Measurements from ENCODE around the gene TEX29.

The TEX29 gene

DNA sequence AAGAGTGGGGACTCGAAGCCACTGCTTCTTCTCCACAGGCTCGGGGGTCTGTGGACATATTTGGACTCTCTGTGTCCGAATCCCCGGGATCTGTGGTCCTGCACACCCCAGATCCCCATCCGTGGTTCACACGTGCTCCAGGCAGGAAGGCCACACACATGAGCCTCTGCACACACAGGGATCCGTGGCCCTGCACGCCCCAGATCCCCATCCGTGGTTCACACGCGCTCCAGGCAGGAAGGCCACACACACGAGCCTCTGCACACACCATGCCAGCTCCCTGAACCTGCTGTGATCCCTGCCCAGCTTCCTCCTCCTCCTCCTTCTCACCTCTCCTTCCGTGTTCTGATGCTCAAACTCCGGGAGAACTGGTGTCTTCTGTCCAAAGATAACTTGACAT, 3.1 kb downstream of the TEX29 start:
- DNase-seq, result no peak

GRCh38 chr13:111323950-111324651, 3.7 kb downstream of the TEX29 start:
- no peak for DNase-seq

DNA sequence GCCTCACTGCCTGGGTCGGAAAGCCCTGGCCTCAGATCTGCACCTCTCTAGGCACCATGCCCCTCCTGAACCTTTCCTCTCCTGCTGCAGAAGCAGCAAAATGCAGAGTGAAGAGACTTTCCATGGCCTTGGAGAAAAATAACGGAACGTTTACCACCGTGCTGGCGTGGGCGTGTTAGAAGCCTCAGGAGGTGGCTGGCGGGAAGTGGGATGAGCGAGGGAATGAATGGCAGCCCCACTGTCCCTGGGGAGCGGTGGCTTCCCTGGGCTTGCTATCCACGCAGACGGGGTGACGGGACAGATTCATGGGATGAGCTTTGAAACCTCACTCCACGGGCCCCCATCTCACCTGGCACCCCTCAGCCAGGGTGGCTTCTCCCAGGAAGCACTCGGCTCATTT, 4.3 kb downstream of the TEX29 start:
- no peak for DNase-seq

GRCh38 chr13:111325146-111325890, 4.9 kb downstream of the TEX29 start:
- no peak for DNase-seq

- no peak for DNase-seq
These were observed 5.6 kb downstream of the TEX29 start for GRCh38 chr13:111325941-111326620.

GRCh38 chr13:111326621-111326965, 6.2 kb downstream of the TEX29 start:
- no peak for DNase-seq

DNA sequence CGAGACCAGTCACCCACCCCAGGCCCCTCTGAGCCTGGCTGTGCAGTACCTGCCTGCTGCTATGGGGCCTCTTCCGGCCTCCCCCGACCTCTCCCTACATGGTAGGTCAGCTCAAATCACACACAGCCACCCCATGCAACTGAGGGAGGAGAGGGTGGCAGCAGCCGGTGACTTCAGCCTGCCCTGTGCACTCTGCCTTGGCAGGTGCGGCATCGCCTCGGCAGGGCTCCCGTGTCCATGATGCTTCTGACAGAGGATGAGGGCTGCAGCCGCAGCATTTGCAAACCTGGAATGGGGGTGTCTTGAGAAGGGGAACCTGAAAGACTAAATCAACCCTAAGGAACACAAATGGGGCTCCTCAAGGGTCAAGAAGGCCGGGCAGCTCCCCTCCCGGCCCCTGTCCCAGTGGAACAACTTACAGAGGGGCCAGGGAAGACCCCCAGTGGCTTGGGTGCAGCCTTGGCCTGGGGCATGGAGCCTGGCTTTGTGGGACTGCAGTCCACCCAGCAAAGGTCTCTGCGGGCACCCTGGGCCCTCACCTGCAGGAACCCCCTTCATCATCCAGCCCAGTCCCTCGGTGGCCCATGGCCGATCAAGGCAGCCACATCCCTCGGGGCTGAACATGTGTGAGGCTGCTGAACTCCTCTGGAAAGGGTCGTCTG, 6.7 kb downstream of the TEX29 start:
- DNase-seq, result no peak

DNA sequence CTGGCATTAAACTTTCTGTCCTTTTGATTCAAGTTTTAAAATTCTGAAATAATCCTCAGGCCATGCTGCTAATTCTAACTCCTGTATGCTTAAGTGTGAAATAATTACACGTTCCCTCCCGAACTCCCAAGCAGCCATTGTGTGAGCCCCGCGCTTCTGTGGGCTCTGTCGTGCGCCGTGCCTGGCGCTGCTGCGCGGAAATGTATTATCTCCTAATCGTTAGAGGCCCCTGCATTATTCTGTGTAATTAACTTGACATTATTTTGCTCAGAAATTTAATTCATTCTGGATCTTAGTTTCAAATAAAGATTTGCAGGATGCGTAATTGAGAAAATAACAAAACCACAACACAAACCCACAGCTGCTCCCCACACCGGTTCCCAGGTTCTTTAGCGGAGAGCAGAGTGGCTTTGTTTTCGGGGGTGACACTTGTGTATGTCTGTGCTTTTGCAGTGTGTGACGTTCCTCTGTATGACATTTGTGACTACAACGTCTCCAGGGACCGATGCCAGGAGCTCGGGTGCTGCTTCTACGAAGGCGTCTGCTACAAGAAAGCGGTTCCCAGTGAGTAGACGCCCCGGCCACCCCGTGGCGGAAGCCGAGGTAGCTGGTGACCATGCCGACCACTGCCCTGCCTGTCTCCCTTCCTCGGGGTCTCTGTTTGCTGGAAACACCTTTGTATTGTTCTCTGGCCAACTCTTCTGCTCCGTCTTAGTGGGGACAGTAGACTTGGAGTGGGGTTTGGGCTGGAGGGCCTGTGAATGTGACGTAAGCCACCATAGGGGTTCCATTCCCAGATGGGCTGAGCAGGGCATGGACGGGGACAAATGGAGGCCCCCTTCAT, 7.5 kb downstream of the TEX29 start:
- DNase-seq, result no peak

DNA sequence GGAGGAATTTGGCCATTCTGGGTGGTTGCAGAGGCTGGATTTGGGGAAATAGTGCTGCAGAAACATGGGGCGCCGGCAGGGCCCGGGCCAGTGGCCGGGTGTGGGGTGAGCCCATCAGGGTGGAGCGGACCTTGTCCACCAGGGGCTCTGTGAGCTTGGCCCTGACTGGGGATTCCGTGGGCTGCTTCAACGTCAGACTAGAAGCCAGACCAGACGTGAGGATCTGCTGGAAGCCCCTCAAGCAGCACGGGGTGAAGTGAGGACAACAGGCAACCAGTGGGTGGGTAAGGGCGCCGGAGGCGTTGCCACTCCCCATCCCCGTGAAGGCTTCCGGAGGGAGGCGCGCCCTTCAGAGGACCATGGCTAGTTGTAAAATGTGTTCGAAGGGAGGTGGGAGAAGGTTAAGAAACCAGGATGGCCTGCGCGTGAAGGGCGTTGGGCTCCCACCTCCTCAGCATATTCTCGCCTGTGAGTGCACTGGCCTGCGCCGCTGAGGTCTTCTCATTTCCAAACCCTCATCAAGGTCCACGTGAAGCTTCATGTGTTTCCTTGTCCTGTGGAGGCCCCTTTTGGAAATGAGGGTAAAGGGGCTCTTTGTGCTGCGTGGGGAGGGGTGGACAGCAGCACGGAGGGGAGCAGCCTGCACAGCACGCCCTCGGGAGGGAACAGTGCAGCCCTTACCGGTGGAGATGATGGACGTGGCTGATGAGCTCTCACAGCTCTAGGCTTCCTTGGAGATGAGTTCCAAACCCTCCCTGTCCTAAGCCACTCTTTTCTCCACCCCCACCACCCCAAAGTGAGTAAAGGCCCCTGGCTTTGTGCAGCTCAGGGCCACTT, 8.3 kb downstream of the TEX29 start:
- no peak for DNase-seq

GRCh38 chr13:111329641-111330040, 9.2 kb downstream of the TEX29 start:
- no peak for DNase-seq

DNA sequence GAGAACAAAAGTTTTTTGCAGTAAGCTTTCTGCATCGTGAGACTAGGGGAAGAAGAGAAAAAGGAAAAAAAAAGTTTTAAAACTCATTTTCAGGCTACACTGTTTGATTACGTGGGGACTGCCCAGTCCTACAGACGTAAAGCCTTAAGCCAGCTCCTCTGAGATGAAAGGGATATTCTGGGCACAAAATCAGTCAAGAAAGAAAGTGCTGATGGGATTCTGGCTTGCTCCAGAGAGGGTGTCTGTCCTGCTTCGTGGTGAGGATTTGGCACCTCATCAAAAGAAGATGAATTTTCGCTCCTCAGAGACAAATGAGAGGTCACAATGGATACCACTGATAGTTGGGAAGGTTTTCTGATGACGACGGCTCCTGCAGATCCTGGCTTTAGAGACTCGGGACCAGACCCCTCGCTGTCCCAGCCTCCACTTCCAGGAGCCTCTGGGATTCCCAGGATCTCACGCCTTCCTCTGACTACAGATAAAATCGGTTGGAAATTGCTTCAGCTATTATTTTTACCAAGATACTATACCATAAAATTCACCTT, 9.7 kb downstream of the TEX29 start:
- no peak for DNase-seq

DNA sequence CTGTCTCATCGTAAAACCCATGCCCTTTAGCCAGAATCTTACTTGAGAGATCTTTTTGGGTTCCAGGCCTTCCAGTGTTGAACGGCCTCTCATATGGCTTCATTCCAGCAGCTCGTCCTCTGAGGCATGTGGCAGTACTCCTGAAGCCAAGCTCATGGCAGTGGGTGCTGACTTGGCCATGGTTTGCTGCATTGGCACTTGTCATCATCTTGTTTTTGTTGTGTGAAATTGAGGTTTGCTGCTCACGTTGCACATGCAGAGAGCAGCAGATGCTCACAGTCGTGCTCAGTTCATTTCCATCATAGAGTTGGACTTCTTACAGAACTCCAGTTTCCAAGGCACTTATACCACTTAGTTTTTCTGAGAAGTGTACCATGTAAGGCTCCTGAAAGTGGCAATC, 14.9 kb downstream of the TEX29 start:
- no peak for DNase-seq

DNA sequence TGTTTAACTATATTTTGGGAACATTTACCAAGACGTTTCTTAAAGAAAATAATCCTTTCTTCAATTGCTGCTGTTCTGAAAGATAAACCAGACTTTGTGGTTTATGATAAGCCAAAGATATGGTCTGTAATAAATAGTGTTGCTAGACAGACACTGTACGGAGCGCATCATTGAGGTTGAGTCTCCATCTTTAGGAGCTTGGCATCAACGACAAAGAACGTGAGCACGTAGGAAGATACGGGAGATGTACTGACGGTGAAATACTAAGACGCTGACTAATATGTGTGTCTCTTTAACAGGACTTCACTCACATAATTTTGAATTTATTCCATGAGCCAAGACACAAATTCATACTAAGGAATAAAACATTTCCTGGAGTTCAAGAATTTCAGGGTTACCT, 16.2 kb downstream of the TEX29 start:
- no peak for DNase-seq

GRCh38 chr13:111337206-111337605, 16.8 kb downstream of the TEX29 start:
- no peak for DNase-seq

- no peak for DNase-seq
These were observed 17.3 kb downstream of the TEX29 start for GRCh38 chr13:111337741-111338140.

- DNase-seq, result no peak
These were observed 18.4 kb downstream of the TEX29 start for GRCh38 chr13:111338841-111339240.

DNA sequence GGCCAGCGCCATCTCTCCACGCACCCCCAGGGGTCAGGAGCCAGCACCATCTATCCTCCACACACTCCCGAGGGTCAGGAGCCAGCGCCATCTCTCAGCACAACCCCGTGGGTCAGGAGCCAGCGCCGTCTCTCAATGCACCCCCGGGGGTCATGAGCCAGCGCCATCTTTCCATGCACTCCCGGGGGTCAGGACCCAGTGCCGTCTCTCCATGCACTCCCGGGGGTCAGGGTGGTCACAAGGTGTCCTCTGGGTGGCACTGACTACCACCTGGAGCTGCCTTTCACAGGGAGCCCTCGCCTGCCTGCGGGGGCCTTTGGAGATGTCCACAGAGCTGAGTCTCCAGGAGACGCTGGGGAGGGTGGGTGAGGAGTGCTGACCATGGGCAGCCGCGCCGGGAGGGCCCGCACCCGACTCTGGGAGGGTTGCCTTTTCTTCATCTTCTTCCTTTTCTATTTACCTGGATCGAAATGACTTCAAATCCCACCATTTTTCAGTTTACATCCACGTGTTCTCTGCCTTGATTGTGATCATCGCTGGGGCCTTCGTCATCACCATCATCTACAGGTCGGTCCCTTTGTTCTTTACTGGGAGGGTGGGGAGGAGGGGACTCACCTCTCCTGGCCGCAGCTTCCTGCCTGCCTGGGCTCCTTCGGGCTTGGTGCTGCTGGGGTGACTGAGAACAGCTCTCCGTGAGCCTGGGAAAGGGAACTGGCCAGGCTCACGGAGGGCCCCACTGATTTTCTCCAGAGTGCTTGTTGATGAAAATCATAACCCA, 19.1 kb downstream of the TEX29 start:
- no peak for DNase-seq

GRCh38 chr13:111341886-111342285, 21.4 kb downstream of the TEX29 start:
- DNase-seq, result no peak

GRCh38 chr13:111342721-111343120, 22.3 kb downstream of the TEX29 start:
- no peak for DNase-seq

DNA sequence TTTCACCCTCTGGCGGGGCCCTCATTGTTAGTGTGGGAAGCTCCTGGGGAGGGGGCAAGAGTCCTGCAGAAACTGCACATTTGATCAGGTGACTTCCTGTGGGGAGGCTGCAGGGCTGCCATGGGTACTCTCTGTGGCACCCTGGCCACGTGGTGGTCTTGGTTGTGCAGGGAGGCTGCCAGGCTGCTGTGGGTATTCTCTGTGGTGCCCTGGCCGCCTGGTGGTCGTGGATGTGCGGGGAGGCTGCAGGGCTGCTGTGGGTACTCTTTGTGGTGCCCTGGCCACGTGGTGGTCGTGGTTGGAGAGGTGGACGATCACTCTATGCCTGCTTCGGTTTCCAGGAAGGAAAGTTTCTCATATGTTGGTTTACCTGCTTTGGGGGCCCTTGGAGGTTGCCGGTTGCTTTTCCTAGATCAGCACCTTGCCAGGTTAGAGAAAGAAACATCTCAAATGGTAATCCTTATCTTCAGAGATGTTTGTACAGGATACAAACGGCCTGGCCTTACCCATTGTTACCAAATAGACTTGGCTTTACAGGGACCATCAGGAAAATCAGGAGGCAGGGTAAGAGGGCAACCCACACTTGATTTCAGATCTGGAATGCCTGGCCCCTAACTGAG, 22.9 kb downstream of the TEX29 start:
- DNase-seq, result no peak

All from DMS53 (cell line).